WI38 (cell line): ENCODE data around the gene PCDH15.

ENCODE experiments used
- H3K4me3 ChIP-seq: 2 replicates; pipeline ENCODE4 v1.5.1; 2011; ENCODE audit warnings: low read depth, mild to moderate bottlenecking, control low read depth, low read length
- CTCF ChIP-seq: IDR thresholded peaks from 2 replicates; pipeline ENCODE4 v1.5.1; 2012; ENCODE audit warnings: low read depth, mild to moderate bottlenecking, control low read depth, low read length

The PCDH15 gene

GRCh38 chr10:54002077-54002476 lies 799.0 kb downstream of the PCDH15 start:
- no peak for TF ChIP-seq CTCF

DNA sequence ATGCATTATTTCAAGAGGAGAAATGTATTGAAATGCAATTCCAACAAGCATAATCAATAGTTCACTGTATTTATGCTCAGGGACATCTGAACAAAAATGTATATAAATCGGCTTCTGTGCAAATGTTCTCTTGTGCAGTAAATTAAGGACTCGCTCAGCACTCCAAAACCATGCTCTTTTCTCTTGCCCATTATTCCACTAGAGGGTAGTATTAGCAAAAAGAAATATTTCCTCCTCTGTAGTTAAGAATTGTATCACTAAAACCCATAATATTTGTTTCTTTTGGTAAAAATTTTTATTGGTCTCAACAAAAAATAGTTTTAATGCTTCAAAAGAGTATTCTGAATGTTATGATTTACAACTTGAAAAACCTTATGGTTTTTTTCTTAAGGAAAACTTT lies 803.1 kb downstream of the PCDH15 start:
- no peak for TF ChIP-seq CTCF
- H3K4me3 ChIP-seq, result no peak overlapping the region

More at GRCh38 chr10:54002077-54002476, 799.0 kb downstream of the PCDH15 start:
- H3K4me3 ChIP-seq, result no peak overlapping the region

DNA sequence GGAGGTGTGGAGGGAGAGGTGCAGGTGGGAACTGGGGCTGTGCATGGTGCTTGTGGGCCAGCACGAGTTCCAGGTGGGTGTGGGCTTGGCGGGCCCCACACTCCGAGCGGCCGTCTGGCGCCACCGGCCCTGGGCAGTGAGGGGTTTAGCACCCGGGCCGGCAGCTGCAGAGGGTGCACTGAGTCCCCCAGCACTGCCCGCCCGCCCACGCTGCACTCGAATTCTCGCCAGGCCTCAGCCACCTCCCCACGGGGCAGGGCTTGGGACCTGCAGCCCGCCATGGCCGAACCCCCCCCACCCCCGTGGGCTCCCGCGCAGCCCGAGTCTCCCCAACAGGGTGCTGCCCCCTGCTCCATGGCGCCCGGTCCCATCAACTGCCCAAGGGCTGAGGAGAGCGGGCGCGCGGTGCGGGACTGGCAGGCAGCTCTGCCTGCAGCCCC lies 810.2 kb downstream of the PCDH15 start:
- no peak for TF ChIP-seq CTCF
- H3K4me3 ChIP-seq, result no peak overlapping the region

- TF ChIP-seq CTCF, result no peak
- H3K4me3 ChIP-seq, result no peak overlapping the region
Observed at GRCh38 chr10:53983431-53983830, 817.6 kb downstream of the PCDH15 start.

DNA sequence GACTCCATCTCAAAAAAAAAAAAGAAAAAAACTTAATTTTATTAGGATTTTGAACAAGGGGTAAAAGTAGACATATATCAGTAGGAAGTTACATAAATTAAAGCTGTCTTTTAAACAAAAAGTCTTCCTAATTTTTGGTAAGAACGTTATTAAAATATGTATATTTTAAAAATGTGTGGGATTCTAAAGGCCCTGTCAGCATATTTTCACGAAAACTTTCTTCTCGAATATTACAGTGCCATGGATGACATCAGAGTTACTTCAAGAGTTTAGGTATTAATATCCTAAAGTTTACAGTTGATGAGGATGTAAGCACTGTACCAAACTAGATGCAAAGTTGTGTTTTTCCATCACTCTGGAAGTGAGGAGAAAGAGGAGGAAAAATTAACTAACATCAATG lies 820.8 kb downstream of the PCDH15 start:
- no peak for TF ChIP-seq CTCF
- H3K4me3 ChIP-seq, result no peak overlapping the region

- no peak overlapping the region for H3K4me3 ChIP-seq
- no peak for TF ChIP-seq CTCF
Observed at GRCh38 chr10:53978301-53978700, 822.7 kb downstream of the PCDH15 start.

- TF ChIP-seq CTCF, result no peak
- no peak overlapping the region for H3K4me3 ChIP-seq
Observed at GRCh38 chr10:53977267-53977666, 823.8 kb downstream of the PCDH15 start.
